Brain pericyte (primary cell): ENCODE data around the gene PCSK6.
"Not testable (repeated sequence)": the region's sequence is repeated elsewhere in the genome, so short reads cannot be mapped to it uniquely, and the experiment has no call there.

ENCODE experiments used
- DNase-seq: peaks from one replicate; pipeline ENCODE4 v3.0.0-alpha.2; 2012; ENCODE audit warnings: low read depth, low spot score

PCSK6 gene

GRCh38 chr15:101378171-101378755 is 111.2 kb downstream of the PCSK6 start:
- no peak for DNase-seq

GRCh38 chr15:101376615-101377395 is 112.7 kb downstream of the PCSK6 start:
- no peak for DNase-seq

- DNase-seq, result not testable (repeated sequence)
Observed at GRCh38 chr15:101375006-101375405, 114.5 kb downstream of the PCSK6 start.

GRCh38 chr15:101374326-101374725 is 115.2 kb downstream of the PCSK6 start:
- no peak for DNase-seq

- no peak for DNase-seq
Observed at GRCh38 chr15:101373577-101373976, 115.9 kb downstream of the PCSK6 start.

- DNase-seq, result no peak
Observed at GRCh38 chr15:101372960-101373525, 116.5 kb downstream of the PCSK6 start.

GRCh38 chr15:101372149-101372577 is 117.3 kb downstream of the PCSK6 start:
- no peak for DNase-seq

- DNase-seq, result no peak
Observed at GRCh38 chr15:101371519-101371918, 118.0 kb downstream of the PCSK6 start.

GRCh38 chr15:101371081-101371480 is 118.4 kb downstream of the PCSK6 start:
- no peak for DNase-seq

- DNase-seq, result no peak
Observed at GRCh38 chr15:101370330-101371024, 119.0 kb downstream of the PCSK6 start.

GRCh38 chr15:101369676-101370075 is 119.8 kb downstream of the PCSK6 start:
- DNase-seq, result no peak

- DNase-seq, result no peak
Observed at GRCh38 chr15:101368861-101369642, 120.5 kb downstream of the PCSK6 start.

GRCh38 chr15:101368086-101368780 is 121.3 kb downstream of the PCSK6 start:
- DNase-seq, result no peak

GRCh38 chr15:101366853-101367252 is 122.7 kb downstream of the PCSK6 start:
- DNase-seq, result no peak

GRCh38 chr15:101362986-101363566 is 126.4 kb downstream of the PCSK6 start:
- DNase-seq, result no peak

GRCh38 chr15:101362359-101362758 is 127.1 kb downstream of the PCSK6 start:
- no peak for DNase-seq

GRCh38 chr15:101361418-101361817 is 128.1 kb downstream of the PCSK6 start:
- DNase-seq, result no peak

GRCh38 chr15:101359365-101359947 is 130.1 kb downstream of the PCSK6 start:
- no peak for DNase-seq

- no peak for DNase-seq
Observed at GRCh38 chr15:101358895-101359294, 130.6 kb downstream of the PCSK6 start.

- DNase-seq, result no peak
Observed at GRCh38 chr15:101357885-101358284, 131.6 kb downstream of the PCSK6 start.
